ENCODE measurements around the gene KLHDC3.

KLHDC3 gene

GRCh38 chr6:43013843-43014433 lies at the start of gene KLHDC3, which contains the start of gene MEA1:
TSS of gene KLHDC3 (plus strand) at chr6:43014249. CDS start at chr6:43017193, 2,944 bp downstream.
TSS of gene MEA1 (minus strand) at chr6:43013946. CDS start at chr6:43013813, 133 bp downstream.
- peak; percentile 100 for DNase-seq (ENCODE audit: low read depth)

- no peak for DNase-seq (ENCODE audit: low read depth)
Observed at GRCh38 chr6:42966571-42966970, 47.5 kb upstream of the KLHDC3 start.

- DNase-seq (ENCODE audit: low read depth), result no peak
Observed at GRCh38 chr6:42967228-42967627, 46.8 kb upstream of the KLHDC3 start.

GRCh38 chr6:42968126-42968701 lies 45.8 kb upstream of the KLHDC3 start:
- no peak for DNase-seq (ENCODE audit: low read depth)

- no peak for DNase-seq (ENCODE audit: low read depth)
Observed at GRCh38 chr6:42968783-42969182, 45.3 kb upstream of the KLHDC3 start.

- DNase-seq (ENCODE audit: low read depth), result no peak
Observed at GRCh38 chr6:42969431-42969830, 44.6 kb upstream of the KLHDC3 start.

GRCh38 chr6:42969934-42970333 lies 44.1 kb upstream of the KLHDC3 start:
- DNase-seq (ENCODE audit: low read depth), result no peak

GRCh38 chr6:42970871-42971612 lies 43.0 kb upstream of the KLHDC3 start:
- DNase-seq (ENCODE audit: low read depth), result no peak

GRCh38 chr6:42971746-42972327 lies 42.2 kb upstream of the KLHDC3 start:
- DNase-seq (ENCODE audit: low read depth), result no peak

- no peak for DNase-seq (ENCODE audit: low read depth)
Observed at GRCh38 chr6:42973926-42974325, 40.1 kb upstream of the KLHDC3 start.

GRCh38 chr6:42974919-42975505 lies 39.0 kb upstream of the KLHDC3 start:
- DNase-seq (ENCODE audit: low read depth), result no peak

GRCh38 chr6:42978487-42978838 lies 35.6 kb upstream of the KLHDC3 start:
- DNase-seq (ENCODE audit: low read depth), result no peak

GRCh38 chr6:42978839-42979522 lies 35.1 kb upstream of the KLHDC3 start, which contains the start of gene PEX6:
TSS of gene PEX6 (minus strand) at chr6:42979181. CDS start at chr6:42979150, 31 bp downstream.
- no peak for DNase-seq (ENCODE audit: low read depth)

- no peak for DNase-seq (ENCODE audit: low read depth)
Observed at GRCh38 chr6:42979523-42980177, 34.4 kb upstream of the KLHDC3 start.

- DNase-seq (ENCODE audit: low read depth), result no peak
Observed at GRCh38 chr6:42981836-42982235, 32.2 kb upstream of the KLHDC3 start.

- peak; percentile 96 for DNase-seq (ENCODE audit: low read depth)
Observed at GRCh38 chr6:42984001-42984923, 29.8 kb upstream of the KLHDC3 start, which contains the start of gene PPP2R5D. TSS of gene PPP2R5D (plus strand) at chr6:42984570. CDS start at chr6:42984678, 108 bp downstream.

- no peak for DNase-seq (ENCODE audit: low read depth)
Observed at GRCh38 chr6:42984924-42985475, 29.0 kb upstream of the KLHDC3 start.

- DNase-seq (ENCODE audit: low read depth), result no peak
Observed at GRCh38 chr6:42987533-42988451, 26.3 kb upstream of the KLHDC3 start.

All from non-pigmented ciliary epithelial cell (primary cell).